ENCODE data around the gene KIAA0753.
"Not testable (repeated sequence)": the region's sequence is repeated elsewhere in the genome, so short reads cannot be mapped to it uniquely, and the experiment has no call there.

The KIAA0753 gene

DNA sequence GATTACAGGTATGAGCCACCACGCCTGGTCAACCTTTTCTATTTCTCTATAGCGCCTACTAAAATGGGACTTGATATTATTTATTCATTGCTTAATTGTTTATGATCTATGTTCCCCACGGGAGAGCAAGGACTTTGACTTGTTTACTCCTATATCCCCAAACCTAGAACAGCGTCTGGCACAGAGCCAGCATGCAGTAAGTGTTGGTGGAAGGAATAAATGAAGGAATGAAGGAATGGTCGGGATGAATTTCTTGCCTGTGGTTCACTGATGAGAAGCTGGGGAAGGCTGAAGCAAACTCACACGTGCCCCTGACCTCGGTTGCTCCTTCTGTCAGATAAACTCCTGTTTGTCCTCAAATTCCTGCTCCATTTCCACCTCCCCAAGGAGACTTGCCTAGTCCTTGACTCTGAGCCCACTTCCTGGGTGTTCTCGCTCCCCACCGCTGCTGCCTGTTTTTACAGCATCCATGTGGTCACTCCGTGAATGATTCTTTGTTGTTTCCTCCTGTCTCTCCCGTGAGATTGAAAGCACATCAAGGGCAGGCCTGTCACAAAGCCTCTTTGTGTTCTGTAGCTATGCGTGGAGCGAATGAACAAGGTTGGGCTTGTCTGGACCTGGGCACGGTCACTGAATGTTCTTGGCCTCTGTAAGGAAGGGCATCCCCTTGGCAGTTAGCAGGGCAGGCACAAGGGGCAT lies 28.4 kb upstream of the KIAA0753 start:
- DNase-seq: no peak

DNA sequence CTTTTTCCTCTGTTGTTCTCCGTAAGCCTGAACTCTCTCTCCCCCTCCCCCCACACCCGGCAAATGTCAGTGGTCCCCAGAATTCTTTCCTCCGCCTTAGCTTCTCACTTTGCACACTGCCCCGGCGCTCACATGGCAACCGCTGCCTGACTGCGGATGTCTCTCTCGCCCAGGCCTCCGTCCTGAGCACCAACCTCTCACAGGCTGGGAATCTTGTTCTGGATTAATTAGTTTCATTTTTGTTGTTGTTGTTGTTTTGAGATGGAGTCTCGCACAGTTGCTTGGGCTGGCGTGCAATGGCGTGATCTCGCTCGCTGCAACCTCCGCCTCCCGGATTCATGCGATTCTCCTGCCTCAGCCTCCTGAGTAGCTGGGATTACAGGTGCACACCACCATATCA lies 27.7 kb upstream of the KIAA0753 start:
- DNase-seq: no peak

DNA sequence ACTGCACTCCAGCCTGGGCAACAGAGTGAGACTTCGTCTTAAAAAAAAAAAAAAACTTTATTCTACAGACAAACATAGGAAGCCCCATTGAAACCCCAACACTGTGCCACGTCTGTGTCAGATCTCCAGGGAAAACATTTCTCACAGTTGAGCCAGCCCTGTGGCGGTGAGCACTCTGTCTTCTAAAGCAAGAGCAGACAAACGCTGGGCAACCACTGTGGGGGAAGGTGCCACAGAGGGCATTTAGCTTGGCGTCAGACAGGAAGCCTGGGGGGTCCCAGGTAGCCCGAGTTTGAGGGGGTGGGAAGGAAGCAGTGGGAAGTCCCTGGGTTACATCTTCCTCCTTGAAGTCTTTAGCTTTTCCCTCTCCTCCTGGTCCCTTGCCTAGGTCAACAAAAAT lies 27.0 kb upstream of the KIAA0753 start:
- no peak for DNase-seq

DNA sequence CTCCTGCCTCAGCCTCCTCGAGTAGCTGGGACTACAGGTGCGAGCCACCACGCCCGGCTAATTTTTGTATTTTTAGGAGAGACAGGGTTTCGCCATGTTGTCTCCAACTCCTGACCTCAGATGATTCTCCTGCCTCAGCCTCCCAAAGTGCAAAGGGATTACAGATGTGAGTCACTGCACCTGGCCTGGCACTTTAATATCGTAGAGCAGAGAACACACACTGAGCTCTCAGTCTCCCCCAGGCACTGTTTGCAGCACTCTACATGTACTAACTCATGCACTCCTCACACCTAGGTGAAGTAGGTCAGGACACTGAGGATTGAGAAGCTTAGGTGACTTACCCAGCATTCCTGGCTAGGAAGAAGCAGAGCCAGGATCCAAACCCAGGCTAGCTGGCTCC lies 26.0 kb upstream of the KIAA0753 start:
- no peak for DNase-seq

DNA sequence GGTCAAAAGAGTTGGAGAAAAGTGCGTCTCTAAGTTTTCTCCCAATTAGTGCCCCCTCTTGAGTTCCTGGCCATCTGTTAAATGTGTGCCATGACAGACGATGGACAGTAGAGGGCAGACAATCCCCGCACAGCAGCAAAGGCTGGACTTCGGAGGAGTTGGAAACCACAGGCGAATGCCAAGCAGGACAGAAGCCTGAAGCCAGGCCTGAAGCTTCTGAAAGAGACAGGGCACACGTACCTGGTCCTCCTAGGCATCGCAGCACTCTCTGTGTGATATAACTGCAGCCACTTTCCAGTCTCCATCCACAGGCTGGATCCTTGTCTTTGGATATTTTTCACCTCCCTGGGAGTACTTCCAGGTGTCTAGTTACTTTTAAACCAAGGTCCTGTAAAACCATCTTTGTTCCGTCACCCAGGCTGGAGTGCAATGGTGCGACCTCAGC lies 25.6 kb upstream of the KIAA0753 start:
- DNase-seq: peak; percentile 77

DNA sequence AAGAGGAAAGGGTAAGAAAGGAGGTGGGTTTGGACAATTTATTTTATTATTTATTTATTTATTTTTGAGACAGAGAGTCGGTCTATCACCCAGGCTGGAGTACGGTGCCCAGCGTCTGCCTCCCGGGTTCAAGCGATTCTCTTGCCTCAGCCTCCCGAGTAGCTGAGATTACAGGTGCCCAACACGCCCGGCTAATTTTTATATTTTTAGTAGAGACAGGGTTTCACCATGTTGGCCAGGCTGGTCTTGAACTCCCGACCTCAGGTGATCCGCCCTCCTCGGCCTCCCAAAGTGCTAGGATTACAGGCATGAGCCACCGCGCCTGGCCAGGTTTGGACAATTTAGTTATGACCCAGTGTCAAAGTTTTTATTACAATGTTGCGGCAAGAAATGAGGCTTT lies 22.7 kb upstream of the KIAA0753 start:
- not testable (repeated sequence) for DNase-seq

DNA sequence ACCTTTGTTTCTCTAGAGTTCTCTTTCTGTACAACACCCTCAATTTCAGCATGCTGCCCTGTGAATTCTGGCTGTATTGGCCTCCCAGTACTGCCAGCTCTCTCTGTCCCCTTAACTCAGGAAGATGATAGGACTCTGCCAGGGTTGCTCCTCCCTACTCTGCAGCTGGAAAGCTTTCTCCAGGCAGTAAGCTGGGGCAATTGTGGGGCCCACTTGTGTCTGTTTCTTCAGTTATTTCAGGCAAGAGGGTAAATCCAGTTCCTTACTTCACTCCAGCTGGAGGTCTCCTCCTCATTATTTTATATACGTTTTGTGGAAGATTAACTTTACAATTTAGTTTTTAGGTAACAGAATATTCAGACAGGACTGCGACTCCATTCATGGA lies 20.9 kb upstream of the KIAA0753 start:
- DNase-seq: no peak

DNA sequence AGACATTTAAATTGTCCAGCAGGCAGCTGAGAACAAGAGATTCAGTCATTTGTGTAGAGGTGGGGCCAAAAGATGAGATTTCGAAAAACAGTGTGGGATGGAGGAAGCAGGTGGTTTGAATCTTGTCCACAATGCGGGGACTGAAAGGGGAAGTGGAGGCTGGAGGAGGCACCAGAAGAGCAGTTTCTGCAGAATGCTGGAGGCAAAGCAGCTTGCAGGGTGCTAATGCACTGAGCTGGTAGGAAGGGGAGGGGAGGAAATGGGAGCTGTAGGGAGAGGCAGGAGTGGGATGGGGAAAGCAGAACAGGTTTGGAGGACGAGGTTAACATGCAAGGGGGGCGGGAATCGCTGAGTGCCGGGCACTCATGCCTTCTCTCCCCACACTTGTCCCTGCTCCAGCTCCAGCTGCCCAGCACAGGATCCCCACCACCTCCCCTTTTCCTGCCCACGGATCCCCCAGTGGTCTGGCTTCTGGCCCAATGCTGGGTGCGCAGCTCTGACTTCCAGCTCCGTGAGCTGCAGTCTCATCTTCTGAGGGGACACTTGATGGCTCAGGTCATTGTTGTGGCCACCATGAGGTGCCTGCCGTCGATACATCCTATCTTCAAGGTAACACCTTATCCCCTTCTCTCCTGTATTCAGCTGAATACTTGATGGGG lies 20.4 kb upstream of the KIAA0753 start:
- DNase-seq: no peak

DNA sequence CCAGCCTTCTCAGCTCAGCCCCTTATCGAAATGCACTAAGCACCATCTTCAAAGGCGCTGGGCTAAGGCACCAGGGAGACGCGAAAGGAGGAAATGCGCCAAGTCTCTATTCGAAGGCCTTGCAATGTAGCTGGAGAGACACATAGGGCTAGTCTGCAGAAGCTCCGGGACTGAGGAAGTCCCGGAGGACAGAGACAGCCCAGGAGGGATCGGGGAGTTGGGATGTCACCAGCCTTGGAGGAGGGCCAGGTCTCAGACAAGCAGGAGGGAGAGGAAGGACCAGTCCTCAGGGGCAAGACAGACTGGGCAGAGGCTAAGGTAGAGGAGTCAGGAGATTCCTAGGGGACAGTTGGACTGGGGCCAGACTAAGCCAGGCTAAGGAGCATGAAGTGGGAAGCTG lies 19.6 kb upstream of the KIAA0753 start:
- no peak for DNase-seq

DNA sequence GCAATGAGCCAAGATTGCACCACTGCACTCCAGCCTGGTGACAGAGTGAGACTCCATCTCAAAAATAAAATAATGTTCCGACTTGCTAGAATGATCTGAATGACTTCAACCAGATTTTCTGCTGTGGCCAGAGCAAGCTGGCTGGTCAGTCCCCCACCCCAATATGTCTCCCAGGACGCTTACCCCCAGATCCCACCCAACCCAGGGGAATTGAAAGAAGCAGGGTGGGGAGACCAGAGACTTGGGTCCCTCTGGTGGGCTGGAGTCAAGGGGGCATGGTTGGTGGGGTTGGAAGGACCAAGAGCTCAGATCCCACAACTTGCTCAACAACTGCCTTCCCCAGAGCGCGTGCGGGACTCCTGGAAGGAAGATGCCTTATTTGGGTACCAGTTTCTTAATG lies 17.9 kb upstream of the KIAA0753 start:
- DNase-seq: not testable (repeated sequence)

DNA sequence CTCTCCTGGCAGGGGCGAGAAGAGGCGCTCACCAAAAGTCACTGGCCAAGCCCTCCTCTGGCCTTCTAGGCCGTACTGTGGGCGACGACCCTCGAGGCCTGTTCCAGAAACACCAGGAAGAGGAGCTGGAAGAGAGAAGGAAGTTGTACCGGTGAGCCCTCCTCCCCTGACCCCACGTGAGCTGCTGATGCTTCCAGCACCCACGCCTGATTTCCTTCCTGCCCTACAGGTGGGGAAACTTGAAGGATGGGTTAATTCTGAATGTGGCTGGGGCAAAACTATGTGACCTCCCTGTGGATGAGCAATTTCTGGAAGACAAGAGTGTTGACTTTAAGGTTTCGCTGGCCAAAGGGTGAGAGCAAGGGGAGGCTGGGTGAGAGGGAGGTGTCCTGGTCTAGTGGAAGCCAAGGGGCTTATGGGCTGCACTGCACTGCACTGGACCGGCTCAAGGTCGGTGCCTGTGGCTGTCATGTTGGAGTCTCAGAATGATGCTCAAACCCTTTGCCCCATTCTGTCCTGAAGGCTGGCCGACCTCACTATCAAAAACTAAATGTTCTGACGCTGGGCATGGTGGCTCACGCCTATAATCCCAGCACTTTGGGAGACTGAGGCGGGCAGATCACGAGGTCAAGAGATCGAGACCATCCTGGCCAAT lies 17.2 kb upstream of the KIAA0753 start:
- no peak for DNase-seq

DNA sequence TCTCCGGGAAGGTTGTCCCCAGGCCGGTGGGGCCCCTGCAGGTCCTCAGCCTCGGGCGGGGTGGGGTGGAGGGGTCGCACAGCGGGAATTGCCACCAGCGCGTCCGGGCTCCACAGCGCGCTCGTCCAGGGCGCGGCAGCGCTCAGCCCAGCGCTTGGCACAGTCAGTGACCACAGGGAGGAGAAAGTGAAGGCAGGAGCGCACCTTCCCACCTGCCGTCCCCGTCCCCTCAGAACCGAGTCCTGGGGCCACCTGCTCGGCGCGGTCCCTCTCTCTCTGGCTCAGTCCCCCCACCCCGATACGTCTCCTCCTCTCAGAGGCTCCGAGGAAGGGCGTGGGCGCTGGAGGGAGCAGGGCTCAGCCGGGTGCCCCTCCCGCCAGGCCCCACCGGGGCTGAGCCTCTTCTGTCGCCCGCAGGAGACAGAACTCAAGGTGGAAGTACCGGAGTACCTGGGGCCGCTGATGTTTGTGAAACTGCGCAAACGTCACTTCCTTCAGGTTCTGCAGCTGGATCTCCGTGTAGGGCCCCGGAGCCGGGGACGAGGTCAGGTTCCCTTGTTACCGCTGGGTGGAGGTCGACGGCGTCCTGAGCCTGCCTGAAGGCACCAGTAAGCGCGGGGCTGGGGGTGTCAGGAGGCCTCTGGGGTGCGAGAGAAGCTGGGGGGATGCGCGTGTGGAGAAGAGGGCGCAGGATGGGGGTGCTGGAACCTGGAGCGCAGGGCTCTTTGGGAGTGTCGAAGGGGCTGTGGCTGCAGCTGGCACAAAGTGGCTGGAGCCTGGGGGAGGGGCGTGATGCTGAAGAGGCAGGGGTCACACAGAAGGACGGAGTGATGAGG lies 16.5 kb upstream of the KIAA0753 start:
- not testable (repeated sequence) for DNase-seq

DNA sequence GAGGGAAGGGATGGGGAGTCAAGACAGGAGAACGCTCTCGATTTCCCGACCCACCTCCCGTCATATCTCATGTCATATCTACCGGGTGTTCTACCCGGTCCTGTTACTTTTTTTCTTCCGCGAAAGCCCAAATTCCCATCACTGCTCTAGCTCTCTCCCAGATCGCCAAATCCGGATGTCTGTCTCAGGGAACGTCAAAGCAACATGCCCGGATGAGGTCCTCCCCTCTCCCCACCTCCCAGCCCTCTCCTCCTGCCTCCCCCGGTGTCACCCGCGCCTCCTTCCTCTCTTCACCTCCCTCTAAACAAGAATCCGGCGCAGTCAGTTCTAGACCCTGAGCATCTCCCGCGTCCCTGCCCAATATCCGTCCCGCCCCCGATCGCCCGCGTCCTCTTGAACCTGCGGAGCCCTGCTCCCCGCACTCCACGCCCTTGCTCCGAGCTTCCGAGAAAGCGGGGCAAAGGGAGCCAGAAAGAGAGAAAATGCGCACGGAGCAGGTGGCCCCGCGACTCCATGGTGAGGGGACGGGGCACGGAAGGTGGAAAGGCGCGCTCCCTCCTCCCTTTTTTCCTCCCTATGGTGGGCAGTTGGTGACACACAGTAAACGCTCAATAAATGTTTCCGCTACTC lies 15.3 kb upstream of the KIAA0753 start:
- not testable (repeated sequence) for DNase-seq

DNA sequence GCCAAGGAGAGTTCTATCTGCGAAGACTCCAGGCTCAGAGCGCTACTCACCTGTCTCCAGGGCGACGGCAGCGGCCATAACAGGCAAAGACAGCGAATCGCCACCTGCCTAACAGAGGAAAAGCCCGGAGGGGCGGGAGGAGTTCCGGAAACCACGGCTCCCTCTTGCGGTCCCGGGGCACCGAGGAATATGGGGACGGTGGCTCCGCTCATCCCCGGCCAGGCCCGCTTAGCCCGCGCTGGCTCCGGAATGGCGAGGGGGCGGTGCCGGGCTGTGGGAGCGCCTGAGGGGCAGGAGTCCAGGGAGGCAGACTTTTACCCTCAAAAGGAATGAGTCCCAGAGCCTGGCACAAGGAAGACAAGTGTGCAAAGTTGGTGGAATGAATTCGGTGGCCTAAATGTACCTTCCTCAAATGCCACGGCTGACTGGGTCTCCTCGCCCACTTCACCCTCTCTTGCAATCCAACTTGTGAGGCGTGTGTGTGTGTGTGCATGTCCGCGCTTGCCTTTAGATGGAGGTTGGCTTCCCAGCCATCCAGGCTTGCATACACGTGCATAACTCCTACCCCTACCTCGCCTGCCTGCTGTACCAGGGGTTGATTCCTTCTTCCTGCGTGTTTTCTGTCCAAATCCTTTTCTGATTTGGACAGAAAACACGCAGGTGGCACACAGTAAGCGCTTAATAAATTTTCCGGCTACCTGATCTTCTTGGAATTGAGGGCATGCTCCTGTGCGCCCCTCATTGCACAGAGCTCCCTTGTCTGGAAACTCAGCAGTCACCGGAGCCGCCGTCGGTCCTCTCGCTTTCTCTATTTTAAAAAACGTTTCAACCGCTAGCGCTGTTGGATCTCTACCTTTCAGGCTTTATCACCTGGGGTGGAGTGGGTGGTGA lies 14.6 kb upstream of the KIAA0753 start:
- DNase-seq: no peak

DNA sequence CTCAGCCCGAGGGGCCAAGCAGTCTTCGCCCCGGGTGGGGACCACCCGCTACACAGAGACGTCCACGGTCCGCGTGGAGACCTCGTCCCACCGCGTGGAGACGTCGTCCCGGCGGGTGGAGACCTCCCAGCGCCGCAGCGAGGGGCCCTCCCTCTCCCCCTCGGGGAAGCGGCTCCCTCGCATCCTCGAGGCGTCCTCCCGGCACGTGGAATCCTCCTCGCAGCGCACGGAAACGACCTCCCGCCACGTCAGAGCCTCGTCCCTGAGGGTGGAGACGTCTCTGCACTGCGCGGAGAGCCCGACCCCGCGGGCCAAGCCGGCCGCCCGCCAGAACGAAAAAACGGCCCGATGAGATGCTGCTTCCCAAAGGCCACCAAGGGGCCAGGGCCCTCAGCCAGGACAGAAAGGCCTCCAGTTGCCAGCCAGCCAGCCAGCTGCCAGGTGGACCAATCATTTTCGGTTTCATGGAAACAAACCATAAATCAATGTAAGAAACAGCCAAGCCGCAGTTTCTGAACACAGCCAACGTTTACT lies 11.5 kb upstream of the KIAA0753 start:
- DNase-seq: peak; percentile 30

DNA sequence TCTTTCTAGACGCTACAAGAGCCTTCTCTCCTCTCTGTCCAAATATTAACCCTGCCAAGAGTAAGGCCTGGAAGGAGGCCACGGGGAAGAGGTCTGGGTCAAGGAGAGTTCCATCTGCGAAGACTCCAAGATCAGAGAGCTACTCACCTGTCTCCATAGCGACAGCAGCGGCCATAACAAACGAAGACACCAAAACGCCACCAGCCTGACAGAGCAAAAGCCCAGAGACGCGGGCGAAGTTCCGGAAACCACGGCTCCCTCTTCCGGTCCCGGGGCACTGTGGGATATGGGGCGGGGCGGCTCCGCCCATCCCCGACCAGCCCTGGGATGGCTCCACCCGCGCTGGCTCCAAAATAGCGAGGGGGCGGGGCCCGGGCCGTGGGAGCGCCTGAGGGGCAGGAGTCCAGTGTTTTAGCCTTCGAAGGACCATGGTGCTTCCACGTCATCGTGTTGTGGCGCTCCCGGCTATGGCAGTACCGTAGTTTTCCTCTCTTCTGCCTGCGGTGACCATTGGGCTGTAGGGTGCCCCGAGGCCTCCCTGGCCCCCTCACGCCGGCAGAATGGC lies 10.9 kb upstream of the KIAA0753 start, which contains the start of the genes C17orf100 and MED31:
Gene C17orf100, plus strand, starts transcription at position 409 of the 565 bp plus-strand sequence. Its CDS starts 152 bp downstream, at position 561.
Gene MED31, minus strand, starts transcription at position 252 of the 565 bp plus-strand sequence. Its CDS starts 77 bp downstream, at position 175.
- DNase-seq: peak; percentile 94

DNA sequence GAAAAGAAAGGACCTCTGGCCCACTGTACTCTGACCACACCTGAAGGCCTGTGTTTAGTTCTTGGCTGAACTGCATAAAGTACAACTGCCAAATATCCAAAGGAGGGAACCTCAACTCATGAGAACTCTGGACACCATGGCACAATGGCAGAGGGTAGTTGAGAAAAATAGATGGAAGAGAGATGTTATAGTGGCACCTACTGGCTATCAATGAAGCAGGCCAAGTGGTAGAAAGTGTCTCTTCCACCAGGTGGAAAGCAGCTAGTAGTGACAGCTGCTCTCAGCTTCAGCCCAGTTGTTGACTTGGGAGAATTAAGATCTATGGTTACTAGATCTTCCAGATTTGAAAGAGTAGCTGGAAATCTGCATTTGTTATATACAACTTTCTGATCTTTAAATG lies 7.7 kb upstream of the KIAA0753 start:
- no peak for DNase-seq

DNA sequence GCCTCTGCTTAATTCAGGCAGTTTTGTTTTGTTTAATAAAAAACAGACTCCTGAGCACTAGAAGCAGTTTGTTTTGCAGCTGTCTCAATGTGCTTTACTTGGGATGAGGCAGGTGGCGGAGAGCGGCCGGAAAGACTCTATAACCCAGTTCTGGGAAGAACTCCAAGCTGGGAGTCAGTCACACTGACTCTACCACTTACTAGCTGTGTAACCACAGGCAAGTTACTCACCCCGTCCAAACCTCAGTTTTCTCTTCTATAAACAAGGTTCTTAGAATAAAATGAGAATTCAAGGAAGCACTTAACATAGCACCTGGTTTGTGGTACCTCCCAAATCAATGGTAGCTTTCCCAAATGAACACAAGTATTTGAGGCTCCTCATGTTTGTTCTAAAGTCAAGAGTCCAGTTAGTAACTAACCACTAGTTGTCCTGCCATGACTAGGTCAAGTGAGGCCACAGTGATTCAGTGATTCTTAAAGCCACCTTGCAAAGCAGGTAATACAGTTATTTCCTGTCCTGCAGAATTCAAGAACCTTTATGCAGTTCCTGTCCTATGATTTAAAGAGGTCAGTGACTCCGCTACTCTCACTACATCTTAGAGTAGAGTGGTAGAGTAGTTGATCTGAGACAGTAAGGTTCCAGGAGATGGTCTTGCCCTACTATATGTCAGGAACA lies 3.1 kb upstream of the KIAA0753 start:
- no peak for DNase-seq

DNA sequence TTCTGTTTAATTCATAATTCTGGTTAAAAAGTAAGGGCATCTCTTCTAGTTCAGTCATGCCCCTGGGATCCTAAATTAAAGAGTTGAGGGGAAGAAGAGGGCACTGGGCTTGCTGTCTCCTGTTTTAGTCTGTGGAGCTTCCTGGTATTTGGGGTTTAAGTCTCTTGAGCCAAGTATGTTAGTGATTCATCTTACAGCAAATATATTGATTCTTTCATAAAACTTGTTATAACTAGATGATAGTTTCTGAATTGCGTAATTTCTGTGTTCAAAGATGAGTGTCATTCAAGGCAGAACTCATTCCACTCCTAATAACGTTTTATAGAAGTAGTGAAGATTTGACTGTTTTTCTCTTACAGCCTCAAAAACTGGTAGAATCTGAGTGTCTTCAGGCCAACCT lies 2.1 kb upstream of the KIAA0753 start:
- no peak for DNase-seq

Measured in fibroblast of skin of back (primary cell).